HepG2 (cell line): Measurements from ENCODE around the gene TTLL6. TPM values are rescaled to one million over a fixed set of nuclear protein-coding genes. Genes with fewer than 3 reads are reported as not detected.

Experiments used
- CENPBD1 ChIP-seq: sonication (generic); formaldehyde crosslinking; IDR thresholded peaks from 2 replicates; pipeline ENCODE4 v1.8.0; 2022; ENCODE audit warnings: missing genetic modification reagents, low read depth, mild to moderate bottlenecking, borderline replicate concordance
- KIAA2018 ChIP-seq: sonication (generic); formaldehyde crosslinking; IDR thresholded peaks from 2 replicates; pipeline ENCODE4 v1.5.0; 2020; ENCODE audit warnings: mild to moderate bottlenecking, missing genetic modification reagents, borderline replicate concordance
- RFXANK ChIP-seq: IDR thresholded peaks from 2 replicates; pipeline ENCODE4 v1.6.1; 2016
- SMC3 ChIP-seq: IDR thresholded peaks from 2 replicates; pipeline ENCODE4 v1.6.1; 2011; ENCODE audit warnings: low read length, improper control_type of control experiment
- ZFP62 ChIP-seq: sonication (generic); formaldehyde crosslinking; IDR thresholded peaks from 2 replicates; pipeline ENCODE4 v1.4.0; 2020; ENCODE audit warnings: missing genetic modification reagents
- ZNF354B ChIP-seq: sonication (generic); formaldehyde crosslinking; IDR thresholded peaks from 2 replicates; pipeline ENCODE4 v1.8.0; 2022; ENCODE audit warnings: mild to moderate bottlenecking, missing genetic modification reagents
- polyA plus RNA-seq, 8 experiments: library from polyadenylated mRNA; depleted of rRNA in 3 of 8; stranded (reverse) in 7 of 8; unstranded in 1 of 8; fragments of >200 nt; fragmentation: Illumina TruSeq in 4 of 8; extraction: Trizol in 4 of 8; gene quantifications; 2 replicates each; pipeline versions ENCODE4 v1.2.1 to v1.2.3, GENCODE V29; 2011 to 2016; ENCODE audit warnings: low read depth in 4 of 8, missing spikeins in 1 of 8, mixed read lengths in 1 of 8; ENCODE audit not compliant: insufficient read depth in 1 of 8
- total RNA-seq, 5 experiments: library from RNA; depleted of rRNA; stranded (reverse); fragments of >200 nt; fragmentation: Illumina TruSeq; extraction: Trizol; gene quantifications; 2 replicates each; pipeline ENCODE4 v1.2.3, GENCODE V29; 2016; ENCODE audit warnings: low read depth in 1 of 5

TTLL6 gene
- total and polyA plus RNA-seq, 2 of the 13 experiments (the other 11 are each of a cell fraction or from before 2014, with no cell fraction given): 0.04 to 0.08 TPM

- no peak for TF ChIP-seq KIAA2018
- TF ChIP-seq CENPBD1: no peak
- TF ChIP-seq SMC3: no peak
- TF ChIP-seq ZFP62 (CRISPR knock-in tag): no peak
- no peak for TF ChIP-seq RFXANK (CRISPR knock-in tag)
- TF ChIP-seq ZNF354B (CRISPR knock-in tag): no peak
These were observed 63.1 kb downstream of the TTLL6 start (continued) for GRCh38 chr17:48753794-48754499.
